GM12878 (cell line): ENCODE data around the gene PPAN. TPM values are rescaled to one million over a fixed set of nuclear protein-coding genes. Genes with fewer than 3 reads are reported as not detected.

Experiments
- CEBPB ChIP-seq, 2 experiments: fragments of 150-350 bp in 1 of 2; IDR thresholded peaks; 2 replicates each; pipeline ENCODE4 v1.6.1; 2012 to 2014; ENCODE audit warnings: low read depth in 2 of 2, low read length in 2 of 2, borderline replicate concordance in 1 of 2, inconsistent platforms in 1 of 2
- CHD1 ChIP-seq: IDR thresholded peaks from 2 replicates; pipeline ENCODE4 v1.6.1; 2012; ENCODE audit warnings: low read depth, low read length, improper control_type of control experiment
- EP300 ChIP-seq, 2 experiments: fragments of 150-350 bp in 1 of 2; IDR thresholded peaks; 2 replicates each; pipeline ENCODE4 v1.6.1; 2011 to 2012; ENCODE audit warnings: low read depth in 2 of 2, low read length in 2 of 2, borderline replicate concordance in 1 of 2, improper control_type of control experiment in 1 of 2, inconsistent platforms in 1 of 2; ENCODE audit not compliant: control insufficient read depth in 1 of 2
- GABPA ChIP-seq: IDR thresholded peaks from 2 replicates; pipeline ENCODE4 v1.6.1; 2014; ENCODE audit warnings: antibody characterized with exemption, low read depth, mild to moderate bottlenecking, inconsistent platforms
- GATAD2B ChIP-seq: fragments of 450-650 bp; conservative IDR thresholded peaks from 2 replicates; pipeline ENCODE4 v1.6.1; 2017; ENCODE audit warnings: low read depth, mild to moderate bottlenecking, moderate library complexity
- IKZF1 ChIP-seq: fragments of 450-650 bp; conservative IDR thresholded peaks from 2 replicates; pipeline ENCODE4 v1.6.1; 2017; ENCODE audit warnings: antibody characterized with exemption, mild to moderate bottlenecking
- MEF2B ChIP-seq: fragments of 450-650 bp; IDR thresholded peaks from 2 replicates; pipeline ENCODE4 v1.6.1; 2018; ENCODE audit warnings: mild to moderate bottlenecking, moderate library complexity; ENCODE audit not compliant: partially characterized antibody, poor library complexity, severe bottlenecking
- MTA2 ChIP-seq: fragments of 450-650 bp; IDR thresholded peaks from 2 replicates; pipeline ENCODE4 v1.6.1; 2016; ENCODE audit warnings: low read depth, mild to moderate bottlenecking, moderate library complexity
- NFXL1 ChIP-seq: fragments of 450-650 bp; IDR thresholded peaks from 2 replicates; pipeline ENCODE4 v1.6.1; 2017; ENCODE audit warnings: antibody characterized with exemption, mild to moderate bottlenecking, borderline replicate concordance
- RB1 ChIP-seq: fragments of 450-650 bp; formaldehyde crosslinking; IDR thresholded peaks from 2 replicates; pipeline ENCODE4 v1.6.1; 2017; ENCODE audit warnings: mild to moderate bottlenecking, borderline replicate concordance
- RCOR1 ChIP-seq: conservative IDR thresholded peaks from 2 replicates; pipeline ENCODE4 v1.6.1; 2012; ENCODE audit warnings: low read depth, low read length, improper control_type of control experiment
- SIN3A ChIP-seq: IDR thresholded peaks from 2 replicates; pipeline ENCODE4 v1.6.1; 2012; ENCODE audit warnings: low read depth, low read length, improper control_type of control experiment
- SIX5 ChIP-seq: IDR thresholded peaks from 2 replicates; pipeline ENCODE4 v1.6.1; 2011; ENCODE audit warnings: mild to moderate bottlenecking, low read depth, low read length, moderate library complexity; ENCODE audit not compliant: severe bottlenecking
- SMAD5 ChIP-seq: IDR thresholded peaks from 2 replicates; pipeline ENCODE4 v1.6.1; 2016; ENCODE audit warnings: antibody characterized with exemption, low read depth
- SP1 ChIP-seq: IDR thresholded peaks from one replicate; pipeline ENCODE4 v1.6.1; 2011; ENCODE audit warnings: low read depth, low read length
- TBL1XR1 ChIP-seq: IDR thresholded peaks from 2 replicates; pipeline ENCODE4 v1.6.1; 2012; ENCODE audit warnings: low read depth, low read length, improper control_type of control experiment
- TCF12 ChIP-seq: IDR thresholded peaks from 2 replicates; pipeline ENCODE4 v1.6.1; 2011; ENCODE audit warnings: low read depth, mild to moderate bottlenecking, low read length
- ZNF384 ChIP-seq: IDR thresholded peaks from 2 replicates; pipeline ENCODE4 v1.6.1; 2012; ENCODE audit warnings: low read depth, mild to moderate bottlenecking, low read length, improper control_type of control experiment, borderline replicate concordance
- polyA plus RNA-seq, 11 experiments: library from polyadenylated mRNA; depleted of rRNA in 4 of 11; unstranded in 6 of 11; stranded (reverse) in 5 of 11; fragments of >200 nt; fragmentation: Nextera tagmentation in 4 of 11; fragmentation: Illumina TruSeq in 1 of 11; extraction: Ambion mirVana in 4 of 11; extraction: Trizol in 1 of 11; gene quantifications; 1 replicate in 1 of 11; 2 replicates in 10 of 11; pipeline versions ENCODE4 v1.2.1 to v1.2.3, GENCODE V29; 2011 to 2016; ENCODE audit warnings: inconsistent platforms in 2 of 11, missing spikeins in 2 of 11, low read depth in 1 of 11
- total RNA-seq, 4 experiments: library from RNA; depleted of rRNA in 3 of 4; stranded (reverse); fragments of >200 nt in 3 of 4; fragmentation: Illumina TruSeq in 1 of 4; extraction: Trizol in 1 of 4; gene quantifications; 2 replicates each; pipeline versions ENCODE4 v1.2.1 to v1.2.3, GENCODE V29; 2013 to 2021
- TF ChIP-seq, protein P1 (sequence below): IDR thresholded peaks from 2 replicates; pipeline ENCODE4 v1.6.1; 2011; ENCODE audit warnings: borderline replicate concordance, low read depth, mild to moderate bottlenecking, moderate library complexity, mixed read lengths, low read length; ENCODE audit not compliant: insufficient read depth; ENCODE audit errors: extremely low read length
- TF ChIP-seq, protein P2 (sequence below): fragments of 450-650 bp; IDR thresholded peaks from 2 replicates; pipeline ENCODE4 v1.6.1; 2014; ENCODE audit warnings: mild to moderate bottlenecking
- TF ChIP-seq, protein P3 (sequence below): fragments of 450-650 bp; IDR thresholded peaks from 2 replicates; pipeline ENCODE4 v1.6.1; 2017; ENCODE audit warnings: borderline replicate concordance
- TF ChIP-seq, protein P4 (sequence below): fragments of 450-650 bp; IDR thresholded peaks from 2 replicates; pipeline ENCODE4 v1.6.1; 2016; ENCODE audit warnings: mild to moderate bottlenecking, moderate library complexity, borderline replicate concordance

The PPAN gene
- total and polyA plus RNA-seq, 10 of the 15 experiments (the other 5 are each of a cell fraction or from before 2014, with no cell fraction given): 2.1 to 171 (median 108) TPM

DNA sequence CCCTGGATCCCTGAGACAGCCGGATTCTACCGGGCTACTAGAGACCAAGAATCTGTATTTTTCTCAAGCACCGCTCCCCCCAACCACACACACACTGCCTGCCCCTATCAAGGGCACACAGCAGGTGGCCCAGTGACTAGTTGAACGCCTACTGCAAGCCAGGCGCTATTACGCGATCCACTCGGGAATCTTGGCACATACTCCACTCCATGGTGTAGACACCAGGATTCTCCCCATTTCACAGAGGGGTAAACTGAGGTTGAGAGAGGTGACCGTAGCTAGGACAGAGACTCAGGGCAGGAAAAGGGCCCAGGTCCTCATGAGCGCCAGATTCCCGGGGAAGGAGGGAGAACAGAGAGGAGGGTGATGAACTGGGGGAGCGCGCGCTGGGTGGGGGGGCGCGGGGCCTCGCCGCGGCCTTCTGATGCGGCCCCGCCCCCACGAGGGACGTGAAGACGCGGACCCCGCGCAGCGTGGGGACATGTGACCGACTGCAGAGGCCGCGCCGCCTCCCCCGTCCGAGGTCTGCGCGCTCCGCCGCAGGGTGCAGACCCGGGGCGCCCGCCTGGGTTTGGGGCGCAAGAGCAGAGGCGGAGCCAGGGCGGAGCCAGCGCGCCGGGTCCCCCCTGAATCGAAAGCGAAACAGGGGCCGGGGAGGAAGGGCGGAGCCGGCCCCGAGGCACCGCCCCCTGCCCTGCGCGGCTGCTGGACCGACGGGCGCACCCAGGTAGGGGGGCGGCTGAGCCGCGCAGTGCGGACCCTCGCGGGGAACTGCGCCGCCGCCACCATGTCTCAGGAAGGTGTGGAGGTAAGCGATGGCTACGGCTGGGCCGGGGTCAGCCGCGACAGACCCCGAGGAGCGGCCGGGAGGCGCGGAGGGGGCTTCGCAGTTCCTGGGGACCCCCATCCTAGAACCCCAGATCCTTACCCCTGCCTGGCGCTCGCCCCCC, 20.2 kb upstream of the PPAN start, which contains the start of gene SHFL (continued):
- TF ChIP-seq SIN3A (no peak), EP300 (IDR thresholded peaks at IDR 0.05; ENCODE audit: borderline replicate concordance in 1 of 2, control insufficient read depth in 1 of 2, low read depth in 2 of 2, low read length in 2 of 2) (no peak), GATAD2B (peak; percentile 83), TCF12 (0 out of 2 replicates have a peak, but pooled peaks have one; percentile 24), SIX5 (no peak), SMAD5 (no peak), CEBPB (IDR thresholded peaks at IDR 0.05; ENCODE audit: borderline replicate concordance in 1 of 2, low read depth in 2 of 2, low read length in 2 of 2) (no peak), RB1 (0 out of 2 replicates have a peak, but pooled peaks have one; percentile 47), NFXL1 (no peak), MEF2B (no peak), MTA2 (no peak), IKZF1 (no peak; the same call in 1 of the 2 replicates), GABPA (no peak), CHD1 (0 out of 2 replicates have a peak, but pooled peaks have one; percentile 55), ZNF384 (no peak), RCOR1 (0 out of 2 replicates have a peak, but pooled peaks have one; percentile 38), SP1 (no peak), TBL1XR1 (0 out of 2 replicates have a peak, but pooled peaks have one; percentile 14)
- TF ChIP-seq, protein P1, sequence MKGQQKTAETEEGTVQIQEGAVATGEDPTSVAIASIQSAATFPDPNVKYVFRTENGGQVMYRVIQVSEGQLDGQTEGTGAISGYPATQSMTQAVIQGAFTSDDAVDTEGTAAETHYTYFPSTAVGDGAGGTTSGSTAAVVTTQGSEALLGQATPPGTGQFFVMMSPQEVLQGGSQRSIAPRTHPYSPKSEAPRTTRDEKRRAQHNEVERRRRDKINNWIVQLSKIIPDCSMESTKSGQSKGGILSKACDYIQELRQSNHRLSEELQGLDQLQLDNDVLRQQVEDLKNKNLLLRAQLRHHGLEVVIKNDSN: peak; percentile 65
- TF ChIP-seq, protein P2, sequence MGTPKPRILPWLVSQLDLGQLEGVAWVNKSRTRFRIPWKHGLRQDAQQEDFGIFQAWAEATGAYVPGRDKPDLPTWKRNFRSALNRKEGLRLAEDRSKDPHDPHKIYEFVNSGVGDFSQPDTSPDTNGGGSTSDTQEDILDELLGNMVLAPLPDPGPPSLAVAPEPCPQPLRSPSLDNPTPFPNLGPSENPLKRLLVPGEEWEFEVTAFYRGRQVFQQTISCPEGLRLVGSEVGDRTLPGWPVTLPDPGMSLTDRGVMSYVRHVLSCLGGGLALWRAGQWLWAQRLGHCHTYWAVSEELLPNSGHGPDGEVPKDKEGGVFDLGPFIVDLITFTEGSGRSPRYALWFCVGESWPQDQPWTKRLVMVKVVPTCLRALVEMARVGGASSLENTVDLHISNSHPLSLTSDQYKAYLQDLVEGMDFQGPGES: no peak
- TF ChIP-seq, protein P3, sequence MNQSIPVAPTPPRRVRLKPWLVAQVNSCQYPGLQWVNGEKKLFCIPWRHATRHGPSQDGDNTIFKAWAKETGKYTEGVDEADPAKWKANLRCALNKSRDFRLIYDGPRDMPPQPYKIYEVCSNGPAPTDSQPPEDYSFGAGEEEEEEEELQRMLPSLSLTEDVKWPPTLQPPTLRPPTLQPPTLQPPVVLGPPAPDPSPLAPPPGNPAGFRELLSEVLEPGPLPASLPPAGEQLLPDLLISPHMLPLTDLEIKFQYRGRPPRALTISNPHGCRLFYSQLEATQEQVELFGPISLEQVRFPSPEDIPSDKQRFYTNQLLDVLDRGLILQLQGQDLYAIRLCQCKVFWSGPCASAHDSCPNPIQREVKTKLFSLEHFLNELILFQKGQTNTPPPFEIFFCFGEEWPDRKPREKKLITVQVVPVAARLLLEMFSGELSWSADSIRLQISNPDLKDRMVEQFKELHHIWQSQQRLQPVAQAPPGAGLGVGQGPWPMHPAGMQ: no peak
- TF ChIP-seq, protein P4, sequence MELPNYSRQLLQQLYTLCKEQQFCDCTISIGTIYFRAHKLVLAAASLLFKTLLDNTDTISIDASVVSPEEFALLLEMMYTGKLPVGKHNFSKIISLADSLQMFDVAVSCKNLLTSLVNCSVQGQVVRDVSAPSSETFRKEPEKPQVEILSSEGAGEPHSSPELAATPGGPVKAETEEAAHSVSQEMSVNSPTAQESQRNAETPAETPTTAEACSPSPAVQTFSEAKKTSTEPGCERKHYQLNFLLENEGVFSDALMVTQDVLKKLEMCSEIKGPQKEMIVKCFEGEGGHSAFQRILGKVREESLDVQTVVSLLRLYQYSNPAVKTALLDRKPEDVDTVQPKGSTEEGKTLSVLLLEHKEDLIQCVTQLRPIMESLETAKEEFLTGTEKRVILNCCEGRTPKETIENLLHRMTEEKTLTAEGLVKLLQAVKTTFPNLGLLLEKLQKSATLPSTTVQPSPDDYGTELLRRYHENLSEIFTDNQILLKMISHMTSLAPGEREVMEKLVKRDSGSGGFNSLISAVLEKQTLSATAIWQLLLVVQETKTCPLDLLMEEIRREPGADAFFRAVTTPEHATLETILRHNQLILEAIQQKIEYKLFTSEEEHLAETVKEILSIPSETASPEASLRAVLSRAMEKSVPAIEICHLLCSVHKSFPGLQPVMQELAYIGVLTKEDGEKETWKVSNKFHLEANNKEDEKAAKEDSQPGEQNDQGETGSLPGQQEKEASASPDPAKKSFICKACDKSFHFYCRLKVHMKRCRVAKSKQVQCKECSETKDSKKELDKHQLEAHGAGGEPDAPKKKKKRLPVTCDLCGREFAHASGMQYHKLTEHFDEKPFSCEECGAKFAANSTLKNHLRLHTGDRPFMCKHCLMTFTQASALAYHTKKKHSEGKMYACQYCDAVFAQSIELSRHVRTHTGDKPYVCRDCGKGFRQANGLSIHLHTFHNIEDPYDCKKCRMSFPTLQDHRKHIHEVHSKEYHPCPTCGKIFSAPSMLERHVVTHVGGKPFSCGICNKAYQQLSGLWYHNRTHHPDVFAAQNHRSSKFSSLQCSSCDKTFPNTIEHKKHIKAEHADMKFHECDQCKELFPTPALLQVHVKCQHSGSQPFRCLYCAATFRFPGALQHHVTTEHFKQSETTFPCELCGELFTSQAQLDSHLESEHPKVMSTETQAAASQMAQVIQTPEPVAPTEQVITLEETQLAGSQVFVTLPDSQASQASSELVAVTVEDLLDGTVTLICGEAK: no peak
